HFFc6 (cell line): Measurements from ENCODE around the gene OR52W1. TPM values are rescaled to one million over a fixed set of nuclear protein-coding genes. Genes with fewer than 3 reads are reported as not detected.

Experiments used
- DNase-seq: peaks from one replicate; pipeline ENCODE4 v3.0.0-alpha.2; 2018
- H3K27ac Mint-ChIP-seq: 2 replicates; pipeline ENCODE4 v1.8.0; 2020; ENCODE audit warnings: mild to moderate bottlenecking, mixed read lengths
- H3K27me3 Mint-ChIP-seq: 2 replicates; pipeline ENCODE4 v1.8.0; 2021; ENCODE audit warnings: mild to moderate bottlenecking, moderate library complexity, mixed read lengths; ENCODE audit not compliant: insufficient read depth
- H3K36me3 Mint-ChIP-seq: 2 replicates; pipeline ENCODE4 v1.8.0; 2021; ENCODE audit warnings: low read depth, mixed read lengths
- H3K4me1 Mint-ChIP-seq: 2 replicates; pipeline ENCODE4 v1.8.0; 2020; ENCODE audit warnings: low read depth, mixed read lengths
- H3K4me3 Mint-ChIP-seq: 2 replicates; pipeline ENCODE4 v1.8.0; 2020; ENCODE audit warnings: mild to moderate bottlenecking, moderate library complexity, mixed read lengths
- H3K9me3 Mint-ChIP-seq: 2 replicates; pipeline ENCODE4 v1.8.0; 2020; ENCODE audit warnings: mild to moderate bottlenecking, mixed read lengths
- CTCF ChIP-seq: fragments of 200-600 bp; sonication (generic); IDR thresholded peaks from 2 replicates; pipeline ENCODE4 v1.5.0; 2021; ENCODE audit warnings: antibody characterized with exemption, mild to moderate bottlenecking
- total RNA-seq, 6 experiments: library from RNA; stranded (reverse); fragmentation: NEBNext Ultra II Directional; extraction: Animal tissue kit (Norgen Biotek cat#: 25700); gene quantifications; 2 replicates in 1 of 6; 3 replicates in 5 of 6; pipeline ENCODE4 v1.2.3, GENCODE V29; 2021

The OR52W1 gene
- total RNA-seq, 6 experiments from 2014 or later: not detected

DNA sequence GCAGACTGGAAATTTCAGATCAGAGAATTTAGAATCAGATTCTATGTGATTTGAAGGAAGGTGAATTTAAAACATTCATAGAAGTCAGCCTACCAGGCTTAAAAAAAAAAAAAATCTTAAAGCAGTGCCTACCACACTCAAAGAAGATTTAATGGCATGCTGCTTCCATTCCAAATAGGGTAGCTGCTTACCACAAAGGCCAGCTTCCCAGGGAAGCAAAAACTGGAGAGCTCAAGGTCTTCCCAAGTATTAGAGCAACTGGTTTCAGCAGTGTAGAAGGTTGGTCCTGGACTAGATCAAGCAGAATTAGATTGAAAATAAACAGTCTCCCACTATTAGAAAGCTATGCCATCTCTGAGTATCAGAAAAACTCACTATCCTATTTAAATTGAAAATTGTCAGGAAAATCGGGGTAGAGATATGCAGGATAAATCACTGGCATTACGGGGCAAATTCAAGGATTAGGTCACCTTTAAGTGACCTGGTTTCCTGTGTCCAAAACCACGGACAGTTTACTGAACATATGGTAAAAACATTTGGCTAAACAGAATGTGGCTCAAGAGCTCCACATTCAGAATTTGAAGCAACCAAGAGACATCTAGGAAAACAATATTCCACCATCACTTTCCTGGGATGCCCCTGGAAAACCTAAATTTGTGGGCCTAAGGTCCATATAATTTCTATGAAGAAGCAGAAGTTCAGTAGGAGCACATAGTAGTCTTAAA, 7.6 kb downstream of the OR52W1 start:
- Mint-ChIP-seq H3K4me3 (no peak overlapping the region), H3K9me3 (no peaks in the 10 kb centered on the region), H3K36me3 (peaks cover 5% of the 10 kb centered on the region; the same call in 1 of the 2 replicates), H3K27me3 (no peaks in the 10 kb centered on the region; the same call in none of the 2 replicates), H3K27ac (no peak overlapping the region; the same call in 1 of the 2 replicates), H3K4me1 (peaks cover 23% of the 10 kb centered on the region)
- no peak for DNase-seq
- TF ChIP-seq CTCF: no peak

DNA sequence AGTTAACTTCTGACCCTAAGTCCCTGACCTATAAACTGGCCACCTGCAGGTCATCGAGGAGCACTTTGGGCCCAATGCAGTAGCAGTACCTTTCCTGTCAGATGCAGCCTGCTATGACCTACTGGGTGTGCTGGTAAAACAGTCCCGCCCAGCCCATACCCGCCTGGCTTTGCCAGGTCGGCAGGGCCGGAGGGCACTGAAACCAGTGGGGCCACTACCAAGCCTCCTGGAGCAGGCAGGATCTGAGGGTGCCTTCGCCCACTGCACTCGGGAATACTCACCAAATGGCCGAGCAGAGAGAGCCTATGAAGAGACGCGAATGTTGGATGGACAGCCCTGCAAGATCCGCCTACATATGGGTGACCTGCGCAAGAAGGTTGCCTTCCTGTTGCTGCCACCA, 10.8 kb downstream of the OR52W1 start:
- Mint-ChIP-seq H3K4me3 (no peak overlapping the region), H3K27me3 (no peaks in the 10 kb centered on the region; the same call in none of the 2 replicates), H3K27ac (no peak overlapping the region), H3K9me3 (no peaks in the 10 kb centered on the region), H3K36me3 (peaks cover 5% of the 10 kb centered on the region; the same call in 1 of the 2 replicates), H3K4me1 (peaks cover 12% of the 10 kb centered on the region; the same call in 1 of the 2 replicates)
- no peak for DNase-seq
- no peak for TF ChIP-seq CTCF

GRCh38 chr11:6210274-6210955, 11.4 kb downstream of the OR52W1 start:
- H3K27ac Mint-ChIP-seq: no peak overlapping the region
- H3K4me3 Mint-ChIP-seq: no peak overlapping the region
- peak; percentile 21 for DNase-seq
- peaks cover 12% of the 10 kb centered on the region; the same call in 1 of the 2 replicates for H3K4me1 Mint-ChIP-seq
- H3K36me3 Mint-ChIP-seq: peaks cover 8% of the 10 kb centered on the region
- TF ChIP-seq CTCF: no peak
- H3K27me3 Mint-ChIP-seq: no peaks in the 10 kb centered on the region; the same call in none of the 2 replicates
- no peaks in the 10 kb centered on the region for H3K9me3 Mint-ChIP-seq

DNA sequence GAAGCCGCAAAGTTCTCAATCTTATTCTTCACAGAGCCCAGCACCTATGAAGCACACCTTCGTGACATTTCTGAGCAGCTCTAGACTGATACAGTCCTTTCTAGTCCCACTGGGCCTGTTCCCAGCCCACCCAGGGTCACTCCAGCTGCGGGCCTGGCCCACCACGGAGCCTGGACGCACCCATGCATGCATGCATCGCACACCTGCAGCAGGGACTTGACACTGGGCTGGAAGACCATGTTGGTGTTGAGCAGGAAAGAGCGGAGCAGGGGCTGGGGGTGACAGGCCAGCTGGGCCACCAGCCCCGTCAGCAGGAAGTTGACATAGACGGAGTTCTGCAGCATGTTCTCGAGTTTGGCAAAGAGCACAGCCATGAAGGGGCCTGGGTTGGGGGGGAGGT, 15.5 kb downstream of the OR52W1 start:
- H3K27ac Mint-ChIP-seq: no peak overlapping the region
- H3K27me3 Mint-ChIP-seq: no peaks in the 10 kb centered on the region; the same call in 1 of the 2 replicates
- no peaks in the 10 kb centered on the region for H3K9me3 Mint-ChIP-seq
- peaks cover 19% of the 10 kb centered on the region for H3K36me3 Mint-ChIP-seq
- H3K4me1 Mint-ChIP-seq: peaks cover 12% of the 10 kb centered on the region
- no peak for DNase-seq
- no peak overlapping the region for H3K4me3 Mint-ChIP-seq
- TF ChIP-seq CTCF: no peak

GRCh38 chr11:6216501-6216900, 17.5 kb downstream of the OR52W1 start:
- Mint-ChIP-seq H3K27ac (no peak overlapping the region), H3K36me3 (peaks cover 19% of the 10 kb centered on the region; the same call in 1 of the 2 replicates), H3K27me3 (no peaks in the 10 kb centered on the region; the same call in 1 of the 2 replicates), H3K4me1 (peaks cover 16% of the 10 kb centered on the region), H3K9me3 (no peaks in the 10 kb centered on the region), H3K4me3 (no peak overlapping the region)
- DNase-seq: no peak
- no peak for TF ChIP-seq CTCF
